Nephron (organoid): ENCODE results near the gene PSMB8.
"Not testable (repeated sequence)": the region's sequence is repeated elsewhere in the genome, so short reads cannot be mapped to it uniquely, and the experiment has no call there.

Source experiments
- H3K27ac Mint-ChIP-seq, 3 experiments: 2 replicates each; pipeline ENCODE4 v1.8.0; 2020; ENCODE audit warnings: mixed read lengths in 3 of 3, mild to moderate bottlenecking in 2 of 3, moderate library complexity in 1 of 3
- H3K27me3 Mint-ChIP-seq: 2 replicates; pipeline ENCODE4 v1.8.0; 2021; ENCODE audit warnings: low read depth, mild to moderate bottlenecking, moderate library complexity, mixed read lengths
- H3K36me3 Mint-ChIP-seq: 2 replicates; pipeline ENCODE4 v1.8.0; 2020; ENCODE audit warnings: low read depth, mixed read lengths
- H3K4me1 Mint-ChIP-seq: 2 replicates; pipeline ENCODE4 v1.8.0; 2020; ENCODE audit warnings: mixed read lengths
- H3K4me3 Mint-ChIP-seq, 3 experiments: 2 replicates each; pipeline ENCODE4 v1.8.0; 2020; ENCODE audit warnings: mild to moderate bottlenecking in 3 of 3, mixed read lengths in 3 of 3, moderate library complexity in 2 of 3
- H3K9me3 Mint-ChIP-seq: 2 replicates; pipeline ENCODE4 v1.8.0; 2020; ENCODE audit warnings: mixed read lengths
- CTCF ChIP-seq, 3 experiments: fragments of 200-600 bp; sonication (generic); IDR thresholded peaks; one replicate each; pipeline ENCODE4 v1.5.0; 2021; ENCODE audit warnings: antibody characterized with exemption in 3 of 3; ENCODE audit not compliant: unreplicated experiment in 3 of 3

Gene PSMB8

GRCh38 chr6:32816746-32817204 is 27.1 kb downstream of the PSMB8 start, which contains the start of gene HLA-DOB:
HLA-DOB (minus strand) TSS chr6:32817002; CDS start chr6:32816951, 51 bp downstream.
- Mint-ChIP-seq H3K4me1 (no peaks in the 10 kb centered on the region), H3K4me3 (no peak within 1 kb of the TSS), H3K27me3 (peaks cover 24% of the 10 kb centered on the region), H3K36me3 (no peaks in the 10 kb centered on the region), H3K9me3 (no peaks in the 10 kb centered on the region), H3K27ac (no peak within 1 kb of the TSS)
- no peak for TF ChIP-seq CTCF (IDR thresholded peaks at IDR 0.05; ENCODE audit: unreplicated experiment in 3 of 3)

- Mint-ChIP-seq H3K27me3 (peaks cover 24% of the 10 kb centered on the region), H3K36me3 (no peaks in the 10 kb centered on the region), H3K4me3 (no peak overlapping the region), H3K9me3 (no peaks in the 10 kb centered on the region), H3K4me1 (no peaks in the 10 kb centered on the region), H3K27ac (no peak overlapping the region)
- TF ChIP-seq CTCF (IDR thresholded peaks at IDR 0.05; ENCODE audit: unreplicated experiment in 3 of 3) = no peak
Observed at GRCh38 chr6:32815996-32816395, 27.9 kb downstream of the PSMB8 start.

GRCh38 chr6:32815115-32815514 is 28.7 kb downstream of the PSMB8 start:
- no peaks in the 10 kb centered on the region for H3K36me3 Mint-ChIP-seq
- no peak overlapping the region for H3K27ac Mint-ChIP-seq
- H3K4me3 Mint-ChIP-seq = no peak overlapping the region
- H3K9me3 Mint-ChIP-seq = no peaks in the 10 kb centered on the region
- no peaks in the 10 kb centered on the region for H3K4me1 Mint-ChIP-seq
- peaks cover 18% of the 10 kb centered on the region for H3K27me3 Mint-ChIP-seq
- TF ChIP-seq CTCF (IDR thresholded peaks at IDR 0.05; ENCODE audit: unreplicated experiment in 3 of 3) = no peak

- no peaks in the 10 kb centered on the region for H3K36me3 Mint-ChIP-seq
- H3K27me3 Mint-ChIP-seq = peaks cover 16% of the 10 kb centered on the region
- H3K4me3 Mint-ChIP-seq = no peak overlapping the region
- H3K9me3 Mint-ChIP-seq = no peaks in the 10 kb centered on the region
- H3K4me1 Mint-ChIP-seq = no peaks in the 10 kb centered on the region
- TF ChIP-seq CTCF (IDR thresholded peaks at IDR 0.05; ENCODE audit: unreplicated experiment in 3 of 3) = no peak
- no peak overlapping the region for H3K27ac Mint-ChIP-seq
Observed at GRCh38 chr6:32814145-32814544, 29.7 kb downstream of the PSMB8 start.

- TF ChIP-seq CTCF (IDR thresholded peaks at IDR 0.05; ENCODE audit: unreplicated experiment in 3 of 3) = no peak
- no peaks in the 10 kb centered on the region for H3K4me1 Mint-ChIP-seq
- H3K36me3 Mint-ChIP-seq = no peaks in the 10 kb centered on the region
- no peaks in the 10 kb centered on the region for H3K9me3 Mint-ChIP-seq
- H3K27me3 Mint-ChIP-seq = peaks cover 46% of the 10 kb centered on the region
- no peak overlapping the region for H3K4me3 Mint-ChIP-seq
- H3K27ac Mint-ChIP-seq = no peak overlapping the region
Observed at GRCh38 chr6:32809171-32809570, 34.7 kb downstream of the PSMB8 start.

GRCh38 chr6:32807020-32807580 is 36.7 kb downstream of the PSMB8 start:
- H3K4me3 Mint-ChIP-seq = no peak overlapping the region
- H3K4me1 Mint-ChIP-seq = no peaks in the 10 kb centered on the region
- no peak overlapping the region for H3K27ac Mint-ChIP-seq
- H3K9me3 Mint-ChIP-seq = no peaks in the 10 kb centered on the region
- TF ChIP-seq CTCF (IDR thresholded peaks at IDR 0.05; ENCODE audit: unreplicated experiment in 3 of 3) = no peak
- no peaks in the 10 kb centered on the region for H3K36me3 Mint-ChIP-seq
- H3K27me3 Mint-ChIP-seq = peaks cover 56% of the 10 kb centered on the region

- not testable (repeated sequence) for H3K9me3 Mint-ChIP-seq, H3K4me1 Mint-ChIP-seq, H3K36me3 Mint-ChIP-seq, H3K27ac Mint-ChIP-seq, H3K4me3 Mint-ChIP-seq
- peaks cover 70% of the 10 kb centered on the region for H3K27me3 Mint-ChIP-seq
Observed at GRCh38 chr6:32805404-32805803, 38.4 kb downstream of the PSMB8 start.
